ENCODE measurements around the gene KRT20.

DNA sequence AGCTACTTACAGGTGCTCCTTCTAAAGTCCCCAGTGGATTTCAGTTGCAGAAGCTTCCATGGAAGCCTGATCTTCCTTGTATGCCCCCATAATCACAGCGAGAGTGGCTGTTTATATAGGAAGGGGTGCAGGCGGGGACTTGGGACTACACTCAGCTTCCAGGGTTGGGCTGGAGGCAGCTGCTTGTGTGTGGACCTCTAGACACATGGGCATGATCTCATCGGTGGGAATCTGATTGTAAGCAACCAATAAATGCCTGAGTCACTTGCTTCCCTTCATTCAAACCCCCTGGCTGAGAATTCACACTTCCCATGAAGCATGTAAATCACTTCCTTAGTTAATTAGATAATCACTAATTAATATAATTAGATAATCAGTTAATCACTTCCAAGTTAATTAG, 1.0 kb upstream of the KRT20 start:
- TF ChIP-seq, protein P1, sequence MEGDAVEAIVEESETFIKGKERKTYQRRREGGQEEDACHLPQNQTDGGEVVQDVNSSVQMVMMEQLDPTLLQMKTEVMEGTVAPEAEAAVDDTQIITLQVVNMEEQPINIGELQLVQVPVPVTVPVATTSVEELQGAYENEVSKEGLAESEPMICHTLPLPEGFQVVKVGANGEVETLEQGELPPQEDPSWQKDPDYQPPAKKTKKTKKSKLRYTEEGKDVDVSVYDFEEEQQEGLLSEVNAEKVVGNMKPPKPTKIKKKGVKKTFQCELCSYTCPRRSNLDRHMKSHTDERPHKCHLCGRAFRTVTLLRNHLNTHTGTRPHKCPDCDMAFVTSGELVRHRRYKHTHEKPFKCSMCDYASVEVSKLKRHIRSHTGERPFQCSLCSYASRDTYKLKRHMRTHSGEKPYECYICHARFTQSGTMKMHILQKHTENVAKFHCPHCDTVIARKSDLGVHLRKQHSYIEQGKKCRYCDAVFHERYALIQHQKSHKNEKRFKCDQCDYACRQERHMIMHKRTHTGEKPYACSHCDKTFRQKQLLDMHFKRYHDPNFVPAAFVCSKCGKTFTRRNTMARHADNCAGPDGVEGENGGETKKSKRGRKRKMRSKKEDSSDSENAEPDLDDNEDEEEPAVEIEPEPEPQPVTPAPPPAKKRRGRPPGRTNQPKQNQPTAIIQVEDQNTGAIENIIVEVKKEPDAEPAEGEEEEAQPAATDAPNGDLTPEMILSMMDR (IDR thresholded peaks at IDR 0.05) = no peak
- no peak for TF ChIP-seq POLR2AphosphoS5 (IDR thresholded peaks at IDR 0.05; ENCODE audit: low read depth, low read length)
